Amniotic stem cell (primary cell): Measurements from ENCODE around the gene CLEC18A.
"Not testable (repeated sequence)": the region's sequence is repeated elsewhere in the genome, so short reads cannot be mapped to it uniquely, and the experiment has no call there.

ENCODE experiments used
- DNase-seq: peaks from one replicate; lab custom pipeline; 2025; lab: John Stamatoyannopoulos, UW

The CLEC18A gene

GRCh38 chr16:69951017-69951671 is at the start of gene CLEC18A:
CLEC18A (plus strand) TSS chr16:69951334; CDS start chr16:69951367, 33 bp downstream.
- not testable (repeated sequence) for DNase-seq

GRCh38 chr16:69903865-69904415 is 47.2 kb upstream of the CLEC18A start:
- DNase-seq: no peak

- DNase-seq: no peak
Observed at GRCh38 chr16:69904495-69905170, 46.5 kb upstream of the CLEC18A start.

GRCh38 chr16:69905171-69905555 is 46.0 kb upstream of the CLEC18A start:
- DNase-seq: no peak

GRCh38 chr16:69906838-69907401 is 44.2 kb upstream of the CLEC18A start:
- no peak for DNase-seq

GRCh38 chr16:69909043-69909442 is 42.1 kb upstream of the CLEC18A start:
- DNase-seq: no peak

- DNase-seq: no peak
Observed at GRCh38 chr16:69909760-69910159, 41.4 kb upstream of the CLEC18A start.

GRCh38 chr16:69910964-69911363 is 40.2 kb upstream of the CLEC18A start:
- no peak for DNase-seq

GRCh38 chr16:69916462-69916861 is 34.7 kb upstream of the CLEC18A start:
- no peak for DNase-seq

GRCh38 chr16:69917311-69917710 is 33.8 kb upstream of the CLEC18A start:
- DNase-seq: no peak

- peak; percentile 92 for DNase-seq
Observed at GRCh38 chr16:69917739-69918138, 33.4 kb upstream of the CLEC18A start.

GRCh38 chr16:69918241-69918640 is 32.9 kb upstream of the CLEC18A start:
- DNase-seq: no peak

- DNase-seq: no peak
Observed at GRCh38 chr16:69921127-69921526, 30.0 kb upstream of the CLEC18A start.

- no peak for DNase-seq
Observed at GRCh38 chr16:69922200-69922599, 28.9 kb upstream of the CLEC18A start.

- no peak for DNase-seq
Observed at GRCh38 chr16:69924041-69924775, 26.9 kb upstream of the CLEC18A start.

GRCh38 chr16:69924777-69925191 is 26.4 kb upstream of the CLEC18A start:
- DNase-seq: peak; percentile 55

GRCh38 chr16:69925311-69925710 is 25.8 kb upstream of the CLEC18A start:
- DNase-seq: no peak

GRCh38 chr16:69926241-69926640 is 24.9 kb upstream of the CLEC18A start:
- DNase-seq: no peak

GRCh38 chr16:69927056-69927757 is 23.9 kb upstream of the CLEC18A start:
- no peak for DNase-seq

- DNase-seq: no peak
Observed at GRCh38 chr16:69928856-69929400, 22.2 kb upstream of the CLEC18A start.

GRCh38 chr16:69929480-69929879 is 21.7 kb upstream of the CLEC18A start:
- DNase-seq: no peak
